ENCODE results near the gene MYBPH.

- TF ChIP-seq CTCF (IDR thresholded peaks at IDR 0.05; ENCODE audit: extremely low read depth in 1 of 2, insufficient read depth in 1 of 2, low read depth in 1 of 2, low read length in 2 of 2) (no peak), POLR2AphosphoS5 (IDR thresholded peaks at IDR 0.05; ENCODE audit: insufficient read depth, low read depth, low read length) (no peak), EZH2 (IDR thresholded peaks at IDR 0.05; ENCODE audit: borderline replicate concordance, low read depth, low read length, severe bottlenecking) (no peak), POLR2A (IDR thresholded peaks at IDR 0.05; ENCODE audit: low read depth, low read length) (no peak), GATA2 (IDR thresholded peaks at IDR 0.05; ENCODE audit: insufficient read depth, insufficient read length, low read depth, low read length) (no peak), MAX (IDR thresholded peaks at IDR 0.05; ENCODE audit: insufficient read depth, insufficient read length) (no peak), FOS (IDR thresholded peaks at IDR 0.05; ENCODE audit: borderline replicate concordance, insufficient read depth, low read length) (no peak)
Measured at GRCh38 chr1:203214871-203215270, 39.2 kb upstream of the MYBPH start.

Data from endothelial cell of umbilical vein (primary cell).